HepG2 (cell line): ENCODE data around the gene RBX1. TPM values are rescaled to one million over a fixed set of nuclear protein-coding genes. Genes with fewer than 3 reads are reported as not detected.

Source experiments
- ATF7-NPFF ChIP-seq: sonication (generic); formaldehyde crosslinking; IDR thresholded peaks from 2 replicates; pipeline ENCODE4 v1.8.1; 2023; ENCODE audit warnings: mild to moderate bottlenecking, low read depth, missing genetic modification reagents, moderate library complexity
- EED ChIP-seq: sonication (generic); formaldehyde crosslinking; IDR thresholded peaks from 2 replicates; pipeline ENCODE4 v1.5.0; 2020; ENCODE audit warnings: mild to moderate bottlenecking, missing genetic modification reagents
- FOSL1 ChIP-seq: sonication (generic); formaldehyde crosslinking; IDR thresholded peaks from 2 replicates; pipeline ENCODE4 v1.9.0; 2021; ENCODE audit warnings: missing genetic modification reagents, borderline replicate concordance
- MAFF ChIP-seq: IDR thresholded peaks from 2 replicates; pipeline ENCODE4 v1.6.1; 2011; ENCODE audit warnings: low read depth, low read length, improper control_type of control experiment
- MAFG ChIP-seq: sonication (generic); formaldehyde crosslinking; IDR thresholded peaks from 2 replicates; pipeline ENCODE4 v1.5.1; 2020; ENCODE audit warnings: mild to moderate bottlenecking, missing genetic modification reagents
- MATR3 ChIP-seq: sonication (generic); formaldehyde crosslinking; IDR thresholded peaks from 2 replicates; pipeline ENCODE4 v1.4.0; 2020; ENCODE audit warnings: missing genetic modification reagents
- MYC ChIP-seq: sonication (generic); formaldehyde crosslinking; IDR thresholded peaks from 2 replicates; pipeline ENCODE4 v1.9.0; 2021; ENCODE audit warnings: missing genetic modification reagents, borderline replicate concordance
- RXRA ChIP-seq: sonication (generic); formaldehyde crosslinking; IDR thresholded peaks from 2 replicates; pipeline ENCODE4 v1.5.1; 2020; ENCODE audit warnings: missing genetic modification reagents
- SMAD1 ChIP-seq: sonication (generic); formaldehyde crosslinking; IDR thresholded peaks from 2 replicates; pipeline ENCODE4 v1.4.0; 2020; ENCODE audit warnings: missing genetic modification reagents, low read depth, mild to moderate bottlenecking, borderline replicate concordance
- SMC3 ChIP-seq: IDR thresholded peaks from 2 replicates; pipeline ENCODE4 v1.6.1; 2011; ENCODE audit warnings: low read length, improper control_type of control experiment
- ZBTB7B ChIP-seq: sonication (generic); formaldehyde crosslinking; IDR thresholded peaks from 2 replicates; pipeline ENCODE4 v1.4.0; 2020; ENCODE audit warnings: missing genetic modification reagents
- ZFP36L1 ChIP-seq: sonication (generic); formaldehyde crosslinking; IDR thresholded peaks from 2 replicates; pipeline ENCODE4 v1.8.0; 2022; ENCODE audit warnings: mild to moderate bottlenecking, missing genetic modification reagents, moderate library complexity
- ZFP41 ChIP-seq: sonication (generic); formaldehyde crosslinking; IDR thresholded peaks from 2 replicates; pipeline ENCODE4 v1.4.0; 2020; ENCODE audit warnings: mild to moderate bottlenecking, missing genetic modification reagents, borderline replicate concordance
- ZNF251 ChIP-seq: sonication (generic); formaldehyde crosslinking; IDR thresholded peaks from 2 replicates; pipeline ENCODE4 v1.9.0; 2021; ENCODE audit warnings: mild to moderate bottlenecking, missing genetic modification reagents
- ZNF264 ChIP-seq: sonication (generic); formaldehyde crosslinking; IDR thresholded peaks from 2 replicates; pipeline ENCODE4 v1.4.0; 2020; ENCODE audit warnings: missing genetic modification reagents
- ZNF326 ChIP-seq: sonication (generic); formaldehyde crosslinking; IDR thresholded peaks from 2 replicates; pipeline ENCODE4 v1.4.0; 2020; ENCODE audit warnings: missing genetic modification reagents, borderline replicate concordance
- ZNF44 ChIP-seq: sonication (generic); formaldehyde crosslinking; IDR thresholded peaks from 2 replicates; pipeline ENCODE4 v1.5.1; 2020; ENCODE audit warnings: mild to moderate bottlenecking, missing genetic modification reagents
- ZNF460 ChIP-seq: sonication (generic); formaldehyde crosslinking; IDR thresholded peaks from 2 replicates; pipeline ENCODE4 v1.5.1; 2020; ENCODE audit warnings: missing genetic modification reagents, mild to moderate bottlenecking, borderline replicate concordance
- ZNF564 ChIP-seq: sonication (generic); formaldehyde crosslinking; IDR thresholded peaks from 2 replicates; pipeline ENCODE4 v1.8.1; 2023; ENCODE audit warnings: mild to moderate bottlenecking, missing genetic modification reagents
- ZNF816 ChIP-seq: sonication (generic); formaldehyde crosslinking; IDR thresholded peaks from 2 replicates; pipeline ENCODE4 v1.8.0; 2022; ENCODE audit warnings: missing genetic modification reagents, mild to moderate bottlenecking, borderline replicate concordance
- ZSCAN12 ChIP-seq: sonication (generic); formaldehyde crosslinking; IDR thresholded peaks from 2 replicates; pipeline ENCODE4 v1.9.0; 2021; ENCODE audit warnings: mild to moderate bottlenecking, missing genetic modification reagents
- polyA plus RNA-seq, 8 experiments: library from polyadenylated mRNA; depleted of rRNA in 3 of 8; stranded (reverse) in 7 of 8; unstranded in 1 of 8; fragments of >200 nt; fragmentation: Illumina TruSeq in 4 of 8; extraction: Trizol in 4 of 8; gene quantifications; 2 replicates each; pipeline versions ENCODE4 v1.2.1 to v1.2.3, GENCODE V29; 2011 to 2016; ENCODE audit warnings: low read depth in 4 of 8, missing spikeins in 1 of 8, mixed read lengths in 1 of 8; ENCODE audit not compliant: insufficient read depth in 1 of 8
- total RNA-seq, 5 experiments: library from RNA; depleted of rRNA; stranded (reverse); fragments of >200 nt; fragmentation: Illumina TruSeq; extraction: Trizol; gene quantifications; 2 replicates each; pipeline ENCODE4 v1.2.3, GENCODE V29; 2016; ENCODE audit warnings: low read depth in 1 of 5
- TF ChIP-seq, protein P1 (sequence below): sonication (generic); formaldehyde crosslinking; IDR thresholded peaks from 2 replicates; pipeline ENCODE4 v1.4.0; 2020; ENCODE audit warnings: missing genetic modification reagents
- TF ChIP-seq, protein P2 (sequence below): sonication (generic); formaldehyde crosslinking; IDR thresholded peaks from 2 replicates; pipeline ENCODE4 v1.5.0; 2020; ENCODE audit warnings: mild to moderate bottlenecking, missing genetic modification reagents, borderline replicate concordance

Gene RBX1
- total and polyA plus RNA-seq, 2 of the 13 experiments (the other 11 are each of a cell fraction or from before 2014, with no cell fraction given), result 84.9 to 90.2 TPM

DNA sequence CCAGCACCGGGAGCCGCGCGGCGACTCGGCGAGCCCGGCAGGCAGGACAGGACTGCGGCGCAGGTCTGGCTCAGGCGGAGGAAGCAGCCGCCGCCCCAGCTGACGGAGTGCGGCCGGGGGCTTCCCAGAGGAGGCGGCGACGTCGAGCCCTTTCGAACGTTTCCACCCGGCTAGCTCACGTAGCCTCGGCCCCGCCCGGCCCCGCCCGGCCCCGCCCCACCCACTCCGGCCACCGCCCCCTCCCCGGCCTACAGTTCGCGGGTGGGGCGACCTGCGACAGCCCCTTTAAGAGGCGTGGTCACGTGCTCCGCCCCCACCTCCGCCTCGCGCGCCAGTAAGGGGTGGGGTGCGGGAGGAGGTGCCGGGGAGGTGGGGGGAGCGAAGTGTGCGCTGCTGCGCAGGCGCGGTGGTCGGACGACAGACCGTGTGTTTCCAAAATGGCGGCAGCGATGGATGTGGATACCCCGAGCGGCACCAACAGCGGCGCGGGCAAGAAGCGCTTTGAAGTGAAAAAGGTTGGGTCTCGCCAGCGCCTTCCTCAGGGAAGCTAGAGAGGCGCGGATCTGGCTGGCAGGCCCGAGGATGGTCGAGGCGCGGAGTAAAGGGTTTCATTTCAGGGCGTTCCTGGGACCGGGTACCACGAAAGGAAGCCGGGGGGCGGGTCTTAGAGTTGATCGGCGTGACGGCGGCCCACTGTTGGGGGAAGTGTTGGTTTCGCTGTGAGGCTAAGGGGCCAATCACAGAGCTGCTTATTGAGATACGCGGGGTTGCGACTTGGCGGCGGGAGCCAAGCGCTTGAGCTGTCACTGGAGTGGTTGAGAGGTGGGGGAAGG lies at the start of gene RBX1 (continued):
- TF ChIP-seq, protein P1, sequence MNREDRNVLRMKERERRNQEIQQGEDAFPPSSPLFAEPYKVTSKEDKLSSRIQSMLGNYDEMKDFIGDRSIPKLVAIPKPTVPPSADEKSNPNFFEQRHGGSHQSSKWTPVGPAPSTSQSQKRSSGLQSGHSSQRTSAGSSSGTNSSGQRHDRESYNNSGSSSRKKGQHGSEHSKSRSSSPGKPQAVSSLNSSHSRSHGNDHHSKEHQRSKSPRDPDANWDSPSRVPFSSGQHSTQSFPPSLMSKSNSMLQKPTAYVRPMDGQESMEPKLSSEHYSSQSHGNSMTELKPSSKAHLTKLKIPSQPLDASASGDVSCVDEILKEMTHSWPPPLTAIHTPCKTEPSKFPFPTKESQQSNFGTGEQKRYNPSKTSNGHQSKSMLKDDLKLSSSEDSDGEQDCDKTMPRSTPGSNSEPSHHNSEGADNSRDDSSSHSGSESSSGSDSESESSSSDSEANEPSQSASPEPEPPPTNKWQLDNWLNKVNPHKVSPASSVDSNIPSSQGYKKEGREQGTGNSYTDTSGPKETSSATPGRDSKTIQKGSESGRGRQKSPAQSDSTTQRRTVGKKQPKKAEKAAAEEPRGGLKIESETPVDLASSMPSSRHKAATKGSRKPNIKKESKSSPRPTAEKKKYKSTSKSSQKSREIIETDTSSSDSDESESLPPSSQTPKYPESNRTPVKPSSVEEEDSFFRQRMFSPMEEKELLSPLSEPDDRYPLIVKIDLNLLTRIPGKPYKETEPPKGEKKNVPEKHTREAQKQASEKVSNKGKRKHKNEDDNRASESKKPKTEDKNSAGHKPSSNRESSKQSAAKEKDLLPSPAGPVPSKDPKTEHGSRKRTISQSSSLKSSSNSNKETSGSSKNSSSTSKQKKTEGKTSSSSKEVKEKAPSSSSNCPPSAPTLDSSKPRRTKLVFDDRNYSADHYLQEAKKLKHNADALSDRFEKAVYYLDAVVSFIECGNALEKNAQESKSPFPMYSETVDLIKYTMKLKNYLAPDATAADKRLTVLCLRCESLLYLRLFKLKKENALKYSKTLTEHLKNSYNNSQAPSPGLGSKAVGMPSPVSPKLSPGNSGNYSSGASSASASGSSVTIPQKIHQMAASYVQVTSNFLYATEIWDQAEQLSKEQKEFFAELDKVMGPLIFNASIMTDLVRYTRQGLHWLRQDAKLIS (CRISPR knock-in tag), result no peak; the same call in 1 of the 2 replicates
- TF ChIP-seq ZNF251, result no peak
- TF ChIP-seq ZNF460, result no peak
- TF ChIP-seq ZNF44, result no peak
- no peak; the same call in 1 of the 2 replicates for TF ChIP-seq RXRA (CRISPR knock-in tag)
- TF ChIP-seq ZBTB7B, result no peak
- TF ChIP-seq ZFP41, result no peak
- TF ChIP-seq ZNF326 (CRISPR knock-in tag), result no peak
- TF ChIP-seq ZFP36L1 (CRISPR knock-in tag), result 0 out of 2 replicates have a peak, but pooled peaks have one; percentile 48
- TF ChIP-seq FOSL1, result no peak
- TF ChIP-seq MAFF, result no peak
- peak; percentile 40; the same call in 1 of the 2 replicates for TF ChIP-seq ZSCAN12 (CRISPR knock-in tag)
- TF ChIP-seq SMAD1 (CRISPR knock-in tag), result no peak
- TF ChIP-seq MYC, result peak; percentile 75
- no peak for TF ChIP-seq MAFG (CRISPR knock-in tag)
- no peak for TF ChIP-seq MATR3 (CRISPR knock-in tag)
- TF ChIP-seq ZNF564 (CRISPR knock-in tag), result peak; percentile 56; the same call in 1 of the 2 replicates
- 0 out of 2 replicates have a peak, but pooled peaks have one; percentile 14 for TF ChIP-seq ZNF264 (CRISPR knock-in tag)
- no peak for TF ChIP-seq SMC3
- no peak for TF ChIP-seq ATF7-NPFF (CRISPR knock-in tag)
- TF ChIP-seq, protein P2, sequence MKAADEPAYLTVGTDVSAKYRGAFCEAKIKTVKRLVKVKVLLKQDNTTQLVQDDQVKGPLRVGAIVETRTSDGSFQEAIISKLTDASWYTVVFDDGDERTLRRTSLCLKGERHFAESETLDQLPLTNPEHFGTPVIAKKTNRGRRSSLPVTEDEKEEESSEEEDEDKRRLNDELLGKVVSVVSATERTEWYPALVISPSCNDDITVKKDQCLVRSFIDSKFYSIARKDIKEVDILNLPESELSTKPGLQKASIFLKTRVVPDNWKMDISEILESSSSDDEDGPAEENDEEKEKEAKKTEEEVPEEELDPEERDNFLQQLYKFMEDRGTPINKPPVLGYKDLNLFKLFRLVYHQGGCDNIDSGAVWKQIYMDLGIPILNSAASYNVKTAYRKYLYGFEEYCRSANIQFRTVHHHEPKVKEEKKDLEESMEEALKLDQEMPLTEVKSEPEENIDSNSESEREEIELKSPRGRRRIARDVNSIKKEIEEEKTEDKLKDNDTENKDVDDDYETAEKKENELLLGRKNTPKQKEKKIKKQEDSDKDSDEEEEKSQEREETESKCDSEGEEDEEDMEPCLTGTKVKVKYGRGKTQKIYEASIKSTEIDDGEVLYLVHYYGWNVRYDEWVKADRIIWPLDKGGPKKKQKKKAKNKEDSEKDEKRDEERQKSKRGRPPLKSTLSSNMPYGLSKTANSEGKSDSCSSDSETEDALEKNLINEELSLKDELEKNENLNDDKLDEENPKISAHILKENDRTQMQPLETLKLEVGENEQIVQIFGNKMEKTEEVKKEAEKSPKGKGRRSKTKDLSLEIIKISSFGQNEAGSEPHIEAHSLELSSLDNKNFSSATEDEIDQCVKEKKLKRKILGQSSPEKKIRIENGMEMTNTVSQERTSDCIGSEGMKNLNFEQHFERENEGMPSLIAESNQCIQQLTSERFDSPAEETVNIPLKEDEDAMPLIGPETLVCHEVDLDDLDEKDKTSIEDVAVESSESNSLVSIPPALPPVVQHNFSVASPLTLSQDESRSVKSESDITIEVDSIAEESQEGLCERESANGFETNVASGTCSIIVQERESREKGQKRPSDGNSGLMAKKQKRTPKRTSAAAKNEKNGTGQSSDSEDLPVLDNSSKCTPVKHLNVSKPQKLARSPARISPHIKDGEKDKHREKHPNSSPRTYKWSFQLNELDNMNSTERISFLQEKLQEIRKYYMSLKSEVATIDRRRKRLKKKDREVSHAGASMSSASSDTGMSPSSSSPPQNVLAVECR, result peak; percentile 78; the same call in 1 of the 2 replicates
- no peak for TF ChIP-seq ZNF816
- no peak for TF ChIP-seq EED (CRISPR knock-in tag)
